PC-9 (cell line): ENCODE measurements around the gene PDIA4. TPM values are rescaled to one million over a fixed set of nuclear protein-coding genes. Genes with fewer than 3 reads are reported as not detected.

Source experiments
- BruUV-seq: library from RNA; stranded (reverse); fragments of 400-500 nt; replicated peaks from 2 replicates; lab custom pipeline; 2021; lab: Mats Ljungman, UMichigan
- CTCF ChIA-PET: fragments of 300-600 bp; sonication (Branson Sonifier 250); formaldehyde crosslinking; loops from one replicate; lab custom pipeline; 2022; ENCODE audit warnings: antibody characterized with exemption; lab: Charles Lee
- POLR2A ChIA-PET: fragments of 300-600 bp; sonication (Branson Sonifier 250); formaldehyde crosslinking; loops from one replicate; lab custom pipeline; 2022; ENCODE audit warnings: antibody characterized with exemption; ENCODE audit not compliant: unreplicated experiment; lab: Charles Lee
- DNase-seq, 2 experiments: peaks; one replicate each; pipeline versions ENCODE4 v3.0.0 to v3.0.0-alpha.2; 2015 to 2022; ENCODE audit warnings: mixed read lengths in 1 of 2
- H2AFZ ChIP-seq: fragments of 200-600 bp; sonication (generic); 2 replicates; pipeline ENCODE4 v1.8.1; 2017; ENCODE audit warnings: antibody characterized with exemption
- H3F3A ChIP-seq: fragments of 200-600 bp; sonication (generic); 2 replicates; pipeline ENCODE4 v1.8.1; 2017; ENCODE audit warnings: antibody characterized with exemption, mild to moderate bottlenecking, low read depth; ENCODE audit not compliant: insufficient read depth
- H3K27ac ChIP-seq: fragments of 200-600 bp; sonication (generic); 2 replicates; pipeline ENCODE4 v1.6.1; 2016; ENCODE audit warnings: mixed run types
- H3K27me3 ChIP-seq: fragments of 200-600 bp; sonication (generic); 2 replicates; pipeline ENCODE4 v1.6.1; 2016; ENCODE audit warnings: low read depth, mixed run types; ENCODE audit not compliant: insufficient read depth
- H3K36me3 ChIP-seq: fragments of 200-600 bp; sonication (generic); 2 replicates; pipeline ENCODE4 v1.6.1; 2016; ENCODE audit warnings: low read depth, mixed run types
- H3K4me1 ChIP-seq: fragments of 200-600 bp; sonication (generic); replicated peaks from 2 replicates; pipeline ENCODE4 v1.6.1; 2016; ENCODE audit warnings: mixed run types; ENCODE audit not compliant: insufficient read depth
- H3K4me2 ChIP-seq: fragments of 200-600 bp; sonication (generic); 2 replicates; pipeline ENCODE4 v1.6.1; 2017; ENCODE audit warnings: mixed run types
- H3K4me3 ChIP-seq: fragments of 200-600 bp; sonication (generic); 2 replicates; pipeline ENCODE4 v1.6.1; 2016; ENCODE audit warnings: mixed run types
- H3K79me2 ChIP-seq: fragments of 200-600 bp; sonication (generic); 2 replicates; pipeline ENCODE4 v1.6.1; 2017; ENCODE audit warnings: low read depth, mixed run types
- H3K9me2 ChIP-seq: fragments of 200-600 bp; sonication (generic); 2 replicates; pipeline ENCODE4 v1.8.1; 2017; ENCODE audit warnings: mild to moderate bottlenecking; ENCODE audit not compliant: insufficient read depth
- H3K9me3 ChIP-seq: fragments of 200-600 bp; sonication (generic); 2 replicates; pipeline ENCODE4 v1.8.1; 2016; ENCODE audit warnings: low read depth; ENCODE audit not compliant: insufficient read depth
- H4K20me1 ChIP-seq: fragments of 200-600 bp; sonication (generic); 2 replicates; pipeline ENCODE4 v1.8.1; 2017; ENCODE audit not compliant: insufficient read depth
- CTCF ChIP-seq: fragments of 200-600 bp; sonication (generic); conservative IDR thresholded peaks from 2 replicates; pipeline ENCODE4 v1.6.1; 2017; ENCODE audit warnings: mixed run types, antibody characterized with exemption, mild to moderate bottlenecking, moderate library complexity
- EZH2 ChIP-seq: fragments of 200-600 bp; sonication (generic); IDR thresholded peaks from 2 replicates; pipeline ENCODE4 v1.8.0; 2017; ENCODE audit warnings: antibody characterized with exemption, low read depth
- intact Hi-C: fragments of 100-400 bp; cut with micrococcal nuclease; formaldehyde crosslinking; loops from one replicate; pipeline ENCODE4 v1.10.0; 2022; ENCODE audit not compliant: unreplicated experiment
- total RNA-seq: library from RNA; stranded (reverse); gene quantifications from 2 replicates; pipeline ENCODE4 v1.2.3, GENCODE V29; 2021

The PDIA4 gene
- total RNA-seq, 1 experiment from 2014 or later, result 221 TPM

GRCh38 chr7:148958061-148958460 lies 70.2 kb downstream of the PDIA4 start:
- ChIA-PET POLR2A (no interaction called here), CTCF (interaction anchor here (0.7 to 1.0 kb wide), 2 partner anchors 108 to 1042 kb away, joined by 3 to 6 read pairs; no protein-coding TSS in a partner anchor)
- no peaks in the 10 kb centered on the region for H3K9me3 ChIP-seq
- no peaks in the 10 kb centered on the region for H3K9me2 ChIP-seq
- no peak overlapping the region for H3K4me2 ChIP-seq
- no TSS peak for BruUV-seq
- H3K36me3 ChIP-seq, result no peaks in the 10 kb centered on the region
- intact Hi-C loops, result no loop called here
- no peaks in the 10 kb centered on the region for H4K20me1 ChIP-seq
- H3K4me3 ChIP-seq, result no peak overlapping the region
- TF ChIP-seq CTCF (no peak), EZH2 (no peak)
- DNase-seq, result no peak
- H3F3A ChIP-seq, result no peaks in the 10 kb centered on the region
- no peak overlapping the region for H3K27ac ChIP-seq
- no peaks in the 10 kb centered on the region for H3K4me1 ChIP-seq
- H2AFZ ChIP-seq, result no peak overlapping the region
- H3K27me3 ChIP-seq, result no peaks in the 10 kb centered on the region
- no peaks in the 10 kb centered on the region for H3K79me2 ChIP-seq

DNA sequence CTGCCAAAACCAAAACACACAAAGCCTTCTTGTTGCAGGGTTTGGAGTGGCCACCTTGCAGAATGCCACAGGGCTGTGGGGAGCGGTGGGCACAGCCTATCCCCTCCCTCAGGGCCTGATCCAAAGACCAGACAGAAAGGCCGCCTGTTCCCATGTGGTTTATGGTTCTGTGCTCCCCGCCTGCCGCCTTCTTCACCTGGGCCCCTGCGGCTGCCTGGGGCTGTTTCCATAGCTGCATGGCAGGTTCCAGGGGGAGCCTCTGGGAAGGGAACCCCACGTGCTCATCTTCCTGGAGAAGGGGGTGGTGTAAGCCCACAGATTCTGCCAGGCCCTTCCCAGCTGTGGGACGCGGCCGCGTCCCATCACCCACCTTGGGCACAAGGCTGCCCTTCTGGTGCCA lies 73.5 kb downstream of the PDIA4 start:
- intact Hi-C loops, result no loop called here
- Histone ChIP-seq H3K4me3 (no peak overlapping the region), H3K79me2 (no peaks in the 10 kb centered on the region), H3K4me2 (no peak overlapping the region), H3F3A (no peaks in the 10 kb centered on the region), H3K36me3 (no peaks in the 10 kb centered on the region), H3K4me1 (no peaks in the 10 kb centered on the region), H2AFZ (no peak overlapping the region), H3K9me2 (no peaks in the 10 kb centered on the region), H3K27ac (no peak overlapping the region), H3K27me3 (no peaks in the 10 kb centered on the region), H4K20me1 (no peaks in the 10 kb centered on the region), H3K9me3 (no peaks in the 10 kb centered on the region)
- DNase-seq, result no peak
- ChIA-PET POLR2A (no interaction called here), CTCF (no interaction called here)
- no peak for TF ChIP-seq CTCF
- BruUV-seq, result no TSS peak

DNA sequence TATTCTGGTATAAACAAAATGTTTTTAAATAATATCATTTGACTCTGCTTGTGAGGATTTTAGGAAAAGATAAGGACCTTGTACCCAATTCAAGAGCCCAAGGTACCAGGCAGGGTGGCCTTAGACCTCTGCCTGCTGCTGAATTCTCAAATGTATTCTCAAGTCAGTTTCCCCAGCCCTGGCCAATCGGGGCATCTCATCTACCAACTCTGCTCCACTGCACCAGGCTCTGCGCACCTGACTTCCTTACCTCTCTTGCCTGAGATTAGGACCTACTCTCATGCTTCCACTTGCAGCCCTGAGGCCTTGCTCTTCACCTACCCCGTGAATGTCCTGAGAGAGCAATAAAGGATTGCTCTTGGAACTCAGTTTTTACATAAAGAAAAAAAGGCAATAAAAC lies 74.6 kb downstream of the PDIA4 start:
- no peak overlapping the region for H3K27ac ChIP-seq
- H3K27me3 ChIP-seq, result no peaks in the 10 kb centered on the region
- no peaks in the 10 kb centered on the region for H3K4me1 ChIP-seq
- intact Hi-C loops, result no loop called here
- no peak overlapping the region for H3K4me2 ChIP-seq
- TF ChIP-seq EZH2, result no peak
- TF ChIP-seq CTCF, result no peak
- DNase-seq, result no peak
- H3F3A ChIP-seq, result no peaks in the 10 kb centered on the region
- H2AFZ ChIP-seq, result no peak overlapping the region
- H3K4me3 ChIP-seq, result no peak overlapping the region
- ChIA-PET POLR2A (no interaction called here), CTCF (no interaction called here)
- BruUV-seq, result no TSS peak
- no peaks in the 10 kb centered on the region for H3K79me2 ChIP-seq
- no peaks in the 10 kb centered on the region for H3K9me3 ChIP-seq
- H4K20me1 ChIP-seq, result no peaks in the 10 kb centered on the region
- H3K36me3 ChIP-seq, result no peaks in the 10 kb centered on the region
- no peaks in the 10 kb centered on the region for H3K9me2 ChIP-seq

Other genes with a start within 250 kb of the PDIA4 start
- gene EZH2, start 144.2 kb downstream of the PDIA4 start, total RNA-seq, result 32.6 and 48.6 TPM in 2 replicates
- 7.0 and 8.4 TPM in 2 replicates for gene ZNF786, start 62.2 kb upstream of the PDIA4 start, total RNA-seq
- 5.2 and 5.9 TPM in 2 replicates for gene ZNF425, start 97.8 kb upstream of the PDIA4 start, total RNA-seq
- gene ZNF398, start 118.9 kb upstream of the PDIA4 start, total RNA-seq, result 10.8 and 11.7 TPM in 2 replicates
- 32.5 and 35.9 TPM in 2 replicates for gene ZNF282, start 167.0 kb upstream of the PDIA4 start, total RNA-seq
- gene ZNF212, start 211.1 kb upstream of the PDIA4 start, total RNA-seq, result 16.9 and 22.3 TPM in 2 replicates
- gene ZNF783, start 233.7 kb upstream of the PDIA4 start, total RNA-seq, result 15.8 and 22.2 TPM in 2 replicates